Embryonic facial prominence (tissue), 1 donor: Measurements from ENCODE around the gene PRPF38B.
"Not testable (repeated sequence)": the region's sequence is repeated elsewhere in the genome, so short reads cannot be mapped to it uniquely, and the experiment has no call there.

ENCODE experiments used
- DNase-seq: peaks from one replicate; pipeline ENCODE4 v3.0.0-alpha.2; 2016; ENCODE audit errors: extremely low spot score

The PRPF38B gene, protein sequence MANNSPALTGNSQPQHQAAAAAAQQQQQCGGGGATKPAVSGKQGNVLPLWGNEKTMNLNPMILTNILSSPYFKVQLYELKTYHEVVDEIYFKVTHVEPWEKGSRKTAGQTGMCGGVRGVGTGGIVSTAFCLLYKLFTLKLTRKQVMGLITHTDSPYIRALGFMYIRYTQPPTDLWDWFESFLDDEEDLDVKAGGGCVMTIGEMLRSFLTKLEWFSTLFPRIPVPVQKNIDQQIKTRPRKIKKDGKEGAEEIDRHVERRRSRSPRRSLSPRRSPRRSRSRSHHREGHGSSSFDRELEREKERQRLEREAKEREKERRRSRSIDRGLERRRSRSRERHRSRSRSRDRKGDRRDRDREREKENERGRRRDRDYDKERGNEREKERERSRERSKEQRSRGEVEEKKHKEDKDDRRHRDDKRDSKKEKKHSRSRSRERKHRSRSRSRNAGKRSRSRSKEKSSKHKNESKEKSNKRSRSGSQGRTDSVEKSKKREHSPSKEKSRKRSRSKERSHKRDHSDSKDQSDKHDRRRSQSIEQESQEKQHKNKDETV

DNA sequence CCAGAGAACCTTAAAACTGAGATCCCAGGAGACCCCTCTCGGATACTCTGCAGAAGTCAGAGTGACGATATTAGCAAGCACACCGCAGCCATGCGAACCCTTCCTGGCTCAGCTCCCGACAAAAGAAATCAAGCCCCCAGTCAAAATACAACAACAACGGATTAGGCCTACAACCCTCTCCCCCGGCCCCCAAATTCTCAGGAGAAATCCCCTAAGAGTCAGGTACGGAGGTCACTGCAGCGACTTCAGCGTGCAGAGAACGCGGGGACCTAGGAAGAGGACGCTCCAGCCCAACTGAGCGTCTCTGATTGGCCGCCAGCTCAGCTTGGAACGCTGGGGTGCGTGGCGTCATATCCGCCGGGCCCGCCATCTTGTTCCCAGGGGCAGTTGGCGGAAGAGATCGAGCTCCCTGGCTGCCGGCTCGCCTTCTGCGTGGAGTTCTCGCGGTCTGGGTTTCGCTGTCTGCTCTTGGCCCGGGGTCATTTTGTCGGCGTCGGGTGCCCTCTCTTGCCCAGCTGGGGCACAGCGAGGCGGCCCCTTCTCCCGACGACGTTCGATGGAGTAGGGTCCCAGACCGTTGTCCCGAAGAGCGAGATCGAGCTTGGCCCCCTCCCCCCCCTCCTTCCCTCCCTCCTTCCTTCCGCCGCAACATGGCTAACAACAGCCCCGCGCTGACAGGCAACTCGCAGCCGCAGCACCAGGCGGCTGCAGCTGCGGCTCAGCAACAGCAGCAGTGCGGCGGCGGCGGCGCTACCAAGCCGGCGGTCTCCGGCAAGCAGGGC lies at the start of gene PRPF38B:
Gene PRPF38B, plus strand, starts transcription at position 369 of the 782 bp plus-strand sequence. Its CDS starts 282 bp downstream, at position 651.
- peak; percentile 89 for DNase-seq

DNA sequence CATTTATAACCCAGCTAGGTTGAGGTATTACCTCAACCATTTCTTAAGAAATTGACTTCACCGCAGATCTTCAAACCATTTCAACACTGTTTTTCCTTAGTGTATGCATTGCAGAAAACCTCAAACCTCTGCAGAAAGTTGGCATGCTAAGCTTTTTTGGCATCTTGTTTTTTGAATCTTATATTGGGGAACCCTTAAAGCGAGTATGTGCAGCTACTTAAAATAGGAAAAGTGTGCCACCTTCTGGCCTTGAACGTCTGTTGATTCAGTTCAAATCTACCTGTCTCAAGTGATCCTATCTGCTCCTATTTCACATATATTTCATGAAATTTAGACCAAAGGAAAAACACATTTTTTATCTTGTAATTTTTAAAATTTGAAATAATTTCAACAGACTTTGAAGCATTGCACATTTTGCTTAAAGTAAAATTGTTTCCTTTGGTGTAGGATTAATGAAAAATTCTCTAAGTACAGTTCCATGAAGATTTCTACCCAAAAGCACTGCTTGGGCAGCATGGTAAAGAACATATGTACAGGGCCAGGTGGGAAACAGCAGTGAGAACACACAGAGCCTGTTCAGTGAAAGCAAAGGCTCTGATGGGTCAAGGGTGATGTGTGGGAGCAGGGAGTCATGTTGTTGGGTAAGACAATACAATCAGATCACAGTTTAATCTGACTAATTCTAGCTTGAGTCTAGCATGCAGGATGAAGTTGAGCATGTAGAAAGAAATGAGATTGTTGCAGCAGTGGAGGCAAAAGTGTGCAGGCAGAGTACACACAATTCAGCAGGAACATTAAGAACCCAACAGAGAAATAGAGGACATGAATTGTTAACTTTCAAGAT lies 48.4 kb upstream of the PRPF38B start:
- DNase-seq = peak; percentile 59

DNA sequence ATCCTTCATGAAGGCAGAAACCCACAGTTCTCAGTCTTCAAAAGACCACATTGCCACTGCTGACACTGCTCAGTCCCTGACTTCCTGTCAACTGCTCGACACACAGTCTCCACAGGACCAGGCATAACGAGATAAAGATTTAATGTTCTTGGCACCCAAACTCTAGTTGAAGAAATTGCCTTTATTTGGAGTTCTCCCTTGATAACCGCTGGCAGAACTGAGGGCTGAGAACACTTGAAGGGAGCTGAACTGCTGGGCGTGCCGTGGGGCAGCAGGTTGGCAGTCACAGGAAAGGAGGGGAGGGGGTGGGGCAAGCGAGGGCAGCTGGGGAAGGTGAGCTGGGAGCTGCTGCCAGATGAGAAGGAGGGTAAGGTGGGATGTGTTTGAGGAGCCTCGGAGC lies 47.1 kb upstream of the PRPF38B start:
- no peak for DNase-seq

DNA sequence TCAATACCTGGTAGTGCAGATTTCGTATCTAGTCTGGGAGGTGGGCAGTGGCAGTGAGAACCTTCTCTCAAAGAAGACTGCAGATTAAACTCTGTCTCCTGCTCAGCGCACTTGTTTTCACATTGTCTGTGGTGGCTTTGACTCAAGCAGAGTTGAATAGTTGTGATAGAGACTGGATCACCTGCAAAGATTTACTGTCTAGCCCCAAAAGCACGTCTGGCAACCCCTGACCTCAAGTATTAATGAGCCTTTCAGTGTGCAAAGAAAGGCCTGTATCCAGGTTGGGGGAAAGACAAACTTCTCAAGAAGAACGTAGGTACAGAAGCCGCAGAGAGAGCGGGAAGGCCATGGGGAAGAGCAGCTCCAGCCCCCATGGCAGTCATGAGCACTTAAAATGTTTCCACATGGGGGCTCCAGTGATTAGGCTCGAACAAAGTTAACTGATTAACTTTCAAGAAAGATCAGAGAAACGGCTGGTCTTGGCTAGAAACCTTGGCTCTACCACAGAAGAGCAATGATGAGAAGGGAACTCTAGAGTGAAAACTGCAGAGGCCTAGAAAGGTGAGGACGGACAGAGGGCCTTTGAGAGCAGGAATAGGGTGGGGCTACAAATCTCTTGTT lies 46.4 kb upstream of the PRPF38B start:
- no peak for DNase-seq

DNA sequence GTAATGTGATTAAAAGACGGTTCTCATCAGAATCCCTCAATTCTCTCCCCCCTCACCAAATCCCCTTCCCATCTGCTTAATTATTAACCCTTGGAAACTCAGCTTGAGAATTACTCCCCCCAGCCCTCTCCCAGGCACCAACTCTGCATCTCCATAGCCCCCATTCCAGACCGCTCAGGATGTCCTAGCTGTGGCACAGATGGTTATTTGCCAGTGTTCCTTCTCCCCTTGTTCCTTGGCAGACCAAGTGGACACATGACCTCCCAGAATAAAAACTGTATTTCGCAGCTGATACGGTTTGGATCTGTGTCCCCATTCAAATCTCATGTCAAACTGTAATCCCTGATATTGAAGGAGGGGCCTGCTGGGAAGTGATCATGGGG lies 45.9 kb upstream of the PRPF38B start:
- no peak for DNase-seq

DNA sequence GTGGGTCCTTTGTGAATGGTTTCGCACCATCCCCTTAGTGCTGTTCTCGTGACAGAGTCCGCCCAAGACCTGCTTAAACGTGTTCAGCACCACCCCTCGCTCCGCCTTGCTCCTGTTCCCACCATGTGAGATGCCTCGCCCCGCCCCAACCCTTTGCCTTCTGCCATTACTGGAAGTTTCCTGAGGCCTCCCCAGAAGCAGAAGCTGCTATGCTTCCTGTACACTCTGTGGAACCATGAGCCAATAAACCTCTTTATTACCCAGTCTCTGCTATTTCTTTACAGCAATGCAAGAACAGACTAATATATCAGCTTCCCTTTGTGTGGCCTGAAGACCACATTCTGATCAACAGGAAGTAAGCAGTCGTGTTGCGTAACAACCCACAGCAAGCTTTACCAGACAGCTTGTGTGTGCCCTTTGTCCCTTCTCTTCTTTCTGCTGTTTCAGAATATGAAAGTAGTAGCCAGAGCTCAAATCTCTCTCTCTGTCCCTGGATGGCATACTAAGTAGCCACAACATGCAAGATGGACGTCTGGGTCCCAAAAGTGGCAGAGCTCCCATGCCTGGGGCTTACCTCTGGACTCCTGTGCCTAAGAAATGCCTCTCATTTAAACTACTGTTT lies 45.4 kb upstream of the PRPF38B start:
- DNase-seq = no peak

DNA sequence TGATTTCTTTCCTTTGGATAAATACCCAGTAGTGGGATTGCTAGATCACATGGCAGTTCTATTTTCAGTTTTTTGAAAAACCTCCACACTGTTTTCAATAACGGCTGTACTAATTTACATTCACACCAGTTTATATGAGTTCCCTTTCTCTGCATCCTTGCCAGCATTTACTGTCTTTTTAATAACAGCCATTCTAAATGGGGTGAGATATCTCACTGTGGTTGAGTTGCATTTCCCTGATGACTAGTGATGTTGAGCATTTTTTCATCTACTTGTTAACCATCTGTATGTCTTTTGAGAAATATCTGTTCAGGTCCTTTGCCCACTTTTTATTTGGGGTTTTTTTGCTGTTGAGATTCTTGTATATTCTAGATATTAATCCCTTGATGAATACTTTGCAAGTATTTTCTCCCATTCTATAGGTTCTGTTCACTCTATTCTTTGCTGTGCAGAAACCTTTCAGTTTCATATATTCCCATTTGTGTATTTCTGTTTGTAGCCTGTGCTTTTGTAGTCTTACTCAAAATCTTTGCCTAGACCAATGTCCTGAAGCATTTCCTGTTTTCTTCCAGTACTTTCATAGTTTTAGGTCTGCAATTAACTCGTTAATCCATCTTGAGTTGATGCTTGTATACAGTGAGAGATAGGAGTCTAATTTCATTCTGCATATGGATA lies 38.5 kb upstream of the PRPF38B start:
- DNase-seq = no peak

DNA sequence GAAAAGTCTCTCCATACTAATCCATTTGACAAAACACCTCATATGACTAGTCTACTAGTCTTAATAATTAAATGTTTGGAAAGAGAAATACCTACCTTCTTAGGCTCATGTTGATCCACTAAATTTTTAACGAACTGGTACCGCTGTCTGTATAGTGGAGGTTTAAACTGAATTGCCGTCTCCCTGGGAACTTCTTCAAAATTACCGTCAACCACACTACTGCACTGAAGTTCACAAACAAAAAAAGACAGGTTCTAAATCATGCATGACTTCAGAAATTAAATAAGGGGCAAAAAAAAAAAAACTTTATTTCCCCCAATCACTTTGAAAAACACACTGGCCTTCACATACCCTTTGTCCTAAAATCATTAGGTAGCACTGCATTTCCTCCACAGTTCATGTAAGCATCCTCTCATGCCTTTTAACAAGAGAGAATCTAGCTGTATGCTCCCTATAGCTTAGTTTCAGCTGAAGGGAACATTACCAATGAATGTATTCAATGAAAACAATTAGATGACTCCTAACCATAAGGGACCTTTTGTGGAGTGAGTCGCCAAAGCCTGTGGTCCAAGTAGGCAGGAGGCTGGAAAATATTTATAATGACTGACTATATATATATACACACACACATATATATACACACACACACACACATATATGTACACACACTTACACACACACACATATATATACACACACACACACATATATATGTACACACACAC lies 34.6 kb upstream of the PRPF38B start:
- DNase-seq = no peak

DNA sequence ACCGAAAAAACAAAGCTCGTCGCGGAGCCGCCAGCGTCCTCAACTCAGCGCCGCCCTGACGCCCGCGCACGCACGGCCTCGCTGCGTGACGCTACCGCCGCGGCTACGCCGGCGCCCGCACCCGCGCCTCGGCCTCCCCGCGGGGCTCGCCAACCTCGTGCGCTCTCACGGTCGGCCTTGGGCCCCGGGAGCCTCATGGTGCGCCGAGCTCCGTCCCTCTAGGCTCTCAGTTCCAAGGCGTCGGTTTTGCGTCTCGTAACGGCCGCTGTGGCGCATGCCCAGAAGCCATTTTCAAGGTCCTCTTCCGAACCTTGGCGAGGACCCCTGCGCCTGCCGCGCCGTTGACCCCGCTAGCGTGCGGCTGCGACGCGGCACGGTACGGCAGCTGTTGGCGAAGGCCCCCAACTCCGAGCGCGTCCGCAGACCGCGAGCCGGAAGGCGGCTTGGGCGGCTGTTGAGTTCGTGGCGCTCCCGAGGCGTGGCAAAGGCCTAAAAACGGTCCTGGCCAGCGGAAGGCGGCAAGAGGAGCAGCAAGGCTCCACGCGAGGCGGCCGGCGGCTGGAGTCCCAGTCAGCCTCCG lies 31.0 kb upstream of the PRPF38B start, which contains the start of gene HENMT1:
Gene HENMT1, minus strand, starts transcription at position 64 of the 580 bp plus-strand sequence. CDS start 1,209 bp downstream, outside the sequence.
- peak; percentile 39 for DNase-seq

DNA sequence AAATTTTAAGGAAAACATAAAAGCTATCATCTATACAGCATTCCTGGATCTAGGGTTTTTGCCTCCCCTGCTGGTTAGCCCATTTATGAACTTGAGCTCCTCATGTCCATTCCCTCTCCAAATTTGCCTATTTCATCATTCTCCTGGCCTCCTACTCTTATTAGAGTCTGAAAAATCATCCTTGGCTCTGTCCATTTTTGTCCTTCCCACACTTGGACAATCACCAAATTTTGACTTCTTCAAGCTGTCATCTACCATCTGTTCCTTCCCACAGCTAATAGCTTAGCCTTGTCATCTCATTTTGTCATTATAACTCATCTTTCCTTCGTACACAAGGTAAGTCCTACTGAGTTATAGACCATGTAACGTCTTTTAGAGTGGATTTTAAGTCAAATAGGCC lies 29.0 kb upstream of the PRPF38B start:
- no peak for DNase-seq

DNA sequence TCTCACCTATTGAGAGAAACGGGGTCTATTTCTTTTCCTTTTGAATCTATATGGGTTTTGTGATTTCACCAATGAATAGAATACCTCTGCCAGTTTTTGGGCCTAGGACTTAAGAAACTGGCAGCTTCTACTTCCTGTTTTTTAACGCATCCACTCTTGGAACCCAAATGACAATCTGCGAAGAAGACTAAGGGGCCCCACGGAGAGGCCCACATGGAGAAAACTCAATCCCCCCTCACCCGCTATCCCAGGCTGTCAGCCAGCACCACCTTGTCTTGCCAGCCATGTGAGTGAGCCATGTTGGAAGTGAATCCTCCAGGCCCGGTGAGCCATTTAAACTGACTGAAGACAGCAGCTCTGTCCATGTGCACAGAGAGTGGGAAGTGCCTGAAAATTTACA lies 27.6 kb upstream of the PRPF38B start:
- no peak for DNase-seq

DNA sequence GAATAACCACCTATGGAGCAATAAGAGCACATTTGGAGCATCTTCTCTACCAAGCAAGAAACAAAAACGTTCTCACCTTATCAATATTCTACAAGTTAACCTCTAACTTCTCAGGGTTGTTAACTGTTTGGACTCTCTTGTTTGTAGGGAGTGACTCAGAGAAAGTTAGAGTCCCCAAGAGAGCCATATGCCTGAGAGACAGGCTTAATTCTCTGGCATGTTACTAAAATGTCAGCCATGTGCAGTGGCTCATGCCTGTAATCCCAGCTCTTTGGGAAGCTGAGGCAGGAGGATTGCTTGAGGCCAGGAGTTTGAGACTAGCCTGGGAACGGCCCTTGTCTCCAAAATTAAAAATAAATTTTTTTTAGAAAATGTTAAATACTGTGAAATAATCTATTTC lies 27.0 kb upstream of the PRPF38B start:
- DNase-seq = no peak

DNA sequence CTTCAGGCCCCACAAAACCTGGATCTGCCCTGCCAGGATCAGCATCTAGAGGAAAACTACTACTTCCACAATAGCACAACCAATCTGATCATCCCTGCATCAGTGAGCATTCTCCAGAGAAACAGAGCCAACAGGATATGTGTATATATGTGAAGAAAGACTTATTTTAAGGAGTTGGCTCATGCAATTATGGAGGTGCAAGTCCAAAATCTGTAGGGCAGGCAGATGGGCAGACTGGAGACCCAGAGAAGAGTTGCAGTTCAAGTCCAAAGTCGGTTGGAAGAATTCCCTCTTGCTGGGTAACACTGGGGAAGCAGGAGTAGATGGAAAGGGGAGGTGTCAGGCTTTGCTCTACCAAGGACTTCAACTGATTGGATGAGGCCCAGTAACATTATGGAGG lies 26.3 kb upstream of the PRPF38B start:
- no peak for DNase-seq

DNA sequence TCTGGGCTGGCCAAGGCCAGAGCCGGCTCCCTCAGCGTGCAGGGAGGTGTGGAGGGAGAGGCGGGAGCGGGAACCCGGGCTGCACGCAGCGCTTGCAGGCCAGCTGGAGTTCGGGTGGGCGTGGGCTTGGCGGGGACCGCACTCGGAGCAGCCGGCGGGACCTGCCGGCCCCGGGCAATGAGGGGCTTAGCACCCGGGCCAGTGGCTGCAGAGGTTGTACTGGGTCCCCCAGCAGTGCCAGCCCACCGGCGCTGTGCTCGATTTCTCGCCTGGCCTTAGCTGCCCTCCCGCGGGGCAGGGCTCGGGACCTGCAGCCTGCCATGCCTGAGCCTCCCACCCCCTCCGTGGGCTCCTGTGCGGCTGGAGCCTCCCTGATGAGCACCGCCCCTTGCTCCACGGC lies 24.7 kb upstream of the PRPF38B start:
- DNase-seq = not testable (repeated sequence)

DNA sequence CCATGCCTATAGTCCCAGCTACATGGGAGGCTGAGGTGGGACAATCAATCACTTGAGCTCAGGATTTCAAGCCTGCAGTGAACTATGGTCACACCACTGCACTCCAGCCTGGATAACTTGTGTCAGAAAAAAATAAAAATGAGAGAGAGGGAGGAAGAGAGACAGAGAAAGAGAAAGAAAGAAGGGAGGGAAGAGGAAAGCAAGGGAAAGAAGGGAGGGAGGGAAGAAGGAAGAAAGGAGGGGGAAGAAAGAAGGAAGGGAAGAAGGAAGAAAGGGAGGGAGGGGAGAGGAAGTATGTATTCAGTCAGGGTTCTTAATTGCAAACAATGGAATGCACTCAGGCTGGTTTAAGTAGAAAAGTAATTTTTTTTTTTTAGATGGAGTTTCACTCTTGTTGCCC lies 23.3 kb upstream of the PRPF38B start:
- no peak for DNase-seq

DNA sequence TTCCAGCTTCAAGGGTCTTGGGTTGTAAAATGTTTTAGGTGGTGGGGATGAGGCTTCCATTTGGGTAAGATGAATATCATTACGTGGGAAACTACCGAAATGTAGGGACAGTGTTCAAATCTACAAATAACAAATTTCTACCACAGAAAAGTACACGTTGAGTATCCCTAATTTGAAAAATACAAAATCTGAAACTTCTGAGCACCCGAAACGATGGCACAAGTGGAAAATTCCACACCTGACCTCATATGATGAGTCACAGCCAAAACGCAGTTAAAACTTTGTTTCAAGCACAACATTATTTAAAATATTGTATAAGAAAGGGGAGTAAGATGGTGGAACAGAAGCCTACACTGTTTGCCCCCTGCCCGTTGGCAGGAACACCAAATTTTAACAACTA lies 22.4 kb upstream of the PRPF38B start:
- DNase-seq = no peak

DNA sequence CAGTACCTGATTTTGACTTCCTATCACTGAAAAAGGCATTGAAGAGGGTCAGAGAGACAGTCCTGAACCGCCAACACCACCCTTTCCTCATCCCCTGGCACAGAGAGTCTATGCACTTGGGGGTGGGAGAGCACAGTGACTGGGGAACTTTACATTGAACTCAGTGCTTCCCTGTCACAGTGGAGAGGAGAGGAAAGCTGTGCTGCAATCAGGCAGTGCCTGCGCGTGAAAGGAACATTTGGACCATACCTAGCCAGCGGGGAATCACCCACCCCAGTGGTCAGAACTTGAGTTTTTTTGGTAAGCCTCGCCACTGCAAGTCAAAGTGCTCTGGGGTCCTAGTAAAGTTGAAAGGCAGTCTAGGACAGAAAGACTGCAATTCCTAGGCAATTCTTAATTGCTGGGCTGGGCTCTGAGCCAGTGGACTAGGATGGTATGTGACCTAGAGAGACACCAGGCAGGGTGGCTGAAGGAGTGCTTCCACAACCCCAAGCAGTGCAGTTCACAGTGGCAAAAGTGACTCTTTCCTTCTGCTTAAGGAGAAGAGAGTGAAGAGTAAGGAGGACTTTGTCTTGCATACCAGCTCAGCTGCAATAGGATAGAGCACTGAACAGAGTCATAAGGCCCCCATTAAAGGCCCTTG lies 21.9 kb upstream of the PRPF38B start:
- no peak for DNase-seq

DNA sequence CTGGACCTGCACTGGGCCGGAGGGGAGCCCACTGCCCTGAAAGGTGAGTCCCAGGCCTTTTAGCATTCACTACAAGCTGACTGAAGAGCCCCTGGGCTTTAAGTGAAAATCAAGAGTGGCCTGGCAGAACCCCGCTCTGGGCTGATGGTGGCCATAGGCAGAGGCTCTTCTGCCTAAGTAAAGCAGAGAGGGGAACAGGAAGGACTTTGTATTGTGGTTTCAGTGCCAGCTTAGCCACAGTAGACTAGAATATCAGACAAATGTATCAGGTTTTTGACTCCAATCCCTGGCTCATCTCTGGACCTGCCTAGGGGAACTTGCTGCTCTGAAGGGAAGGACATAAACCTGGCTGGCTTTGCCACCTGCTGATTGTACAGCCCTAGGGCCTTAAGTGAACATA lies 21.0 kb upstream of the PRPF38B start:
- no peak for DNase-seq

DNA sequence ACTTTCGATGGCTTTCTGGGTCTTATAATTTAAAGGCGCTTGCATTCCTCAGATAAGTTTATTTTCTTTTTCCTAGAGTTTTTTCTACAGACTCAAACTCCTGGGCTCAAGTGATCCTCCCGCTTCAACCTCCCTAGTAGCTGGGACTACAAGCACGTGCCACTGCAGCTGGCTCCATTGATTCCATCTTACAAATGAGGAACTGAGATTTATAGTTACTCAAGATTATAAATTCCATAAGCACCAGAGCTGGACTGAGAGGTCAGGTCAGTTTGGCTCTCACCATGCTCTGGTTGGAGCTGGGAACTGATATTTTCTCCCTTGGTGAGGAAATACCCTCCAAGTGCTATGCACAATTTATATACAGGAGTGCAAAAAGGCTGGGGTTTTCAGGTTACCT lies 13.4 kb upstream of the PRPF38B start:
- DNase-seq = no peak
